ENCODE results near the gene SOAT1. TPM values are rescaled to one million over a fixed set of nuclear protein-coding genes. Genes with fewer than 3 reads are reported as not detected.
"Not testable (repeated sequence)": the region's sequence is repeated elsewhere in the genome, so short reads cannot be mapped to it uniquely, and the experiment has no call there.

The SOAT1 gene
- total RNA-seq, 1 donor from 2014 or later, result 104 TPM

DNA sequence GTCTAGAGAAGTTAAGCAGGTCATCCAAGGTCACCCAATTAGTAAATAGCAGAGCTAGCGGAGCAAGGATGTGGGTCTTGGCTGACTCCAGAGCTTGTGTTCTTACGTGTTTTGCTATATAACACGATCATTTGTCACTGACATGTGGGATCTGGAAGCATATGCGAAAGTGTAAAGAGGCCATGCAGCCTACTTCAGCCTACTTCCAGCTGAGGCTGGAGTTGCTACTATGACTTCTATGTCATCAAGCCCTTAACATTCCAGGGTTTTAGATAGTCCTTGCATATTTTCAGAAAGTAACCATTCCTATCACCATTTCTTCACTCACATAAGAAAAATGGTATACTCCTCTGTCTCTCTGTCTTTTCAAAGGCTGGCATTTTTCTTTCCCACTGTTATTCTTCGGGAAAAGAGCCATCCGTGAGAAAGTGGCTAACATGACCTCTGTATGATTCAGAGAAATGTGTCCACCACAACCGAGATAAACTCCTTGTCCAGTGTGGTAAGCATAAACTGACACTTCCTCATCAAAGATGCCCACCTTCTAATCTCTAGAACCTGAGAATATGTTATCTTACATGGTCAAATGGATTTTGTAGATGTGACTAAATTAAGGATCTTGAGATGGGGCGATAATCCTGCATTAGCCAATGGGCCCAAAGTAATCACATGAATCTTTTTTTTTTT lies 40.2 kb upstream of the SOAT1 start:
- no peaks in the 10 kb centered on the region for H3K4me1 ChIP-seq
- TF ChIP-seq, protein P1, sequence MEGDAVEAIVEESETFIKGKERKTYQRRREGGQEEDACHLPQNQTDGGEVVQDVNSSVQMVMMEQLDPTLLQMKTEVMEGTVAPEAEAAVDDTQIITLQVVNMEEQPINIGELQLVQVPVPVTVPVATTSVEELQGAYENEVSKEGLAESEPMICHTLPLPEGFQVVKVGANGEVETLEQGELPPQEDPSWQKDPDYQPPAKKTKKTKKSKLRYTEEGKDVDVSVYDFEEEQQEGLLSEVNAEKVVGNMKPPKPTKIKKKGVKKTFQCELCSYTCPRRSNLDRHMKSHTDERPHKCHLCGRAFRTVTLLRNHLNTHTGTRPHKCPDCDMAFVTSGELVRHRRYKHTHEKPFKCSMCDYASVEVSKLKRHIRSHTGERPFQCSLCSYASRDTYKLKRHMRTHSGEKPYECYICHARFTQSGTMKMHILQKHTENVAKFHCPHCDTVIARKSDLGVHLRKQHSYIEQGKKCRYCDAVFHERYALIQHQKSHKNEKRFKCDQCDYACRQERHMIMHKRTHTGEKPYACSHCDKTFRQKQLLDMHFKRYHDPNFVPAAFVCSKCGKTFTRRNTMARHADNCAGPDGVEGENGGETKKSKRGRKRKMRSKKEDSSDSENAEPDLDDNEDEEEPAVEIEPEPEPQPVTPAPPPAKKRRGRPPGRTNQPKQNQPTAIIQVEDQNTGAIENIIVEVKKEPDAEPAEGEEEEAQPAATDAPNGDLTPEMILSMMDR (IDR thresholded peaks at IDR 0.05), result no peak
- H3K36me3 ChIP-seq, result no peaks in the 10 kb centered on the region
- intact Hi-C loops (cut with DNase I), result no loop called here
- H3K27ac ChIP-seq, result no peak overlapping the region
- DNase-seq (no peak), ATAC-seq (no peak)
- H3K27me3 ChIP-seq (ENCODE audit: low read depth), result no peaks in the 10 kb centered on the region
- no peaks in the 10 kb centered on the region for H3K9me3 ChIP-seq
- H3K4me3 ChIP-seq, result no peak overlapping the region

DNA sequence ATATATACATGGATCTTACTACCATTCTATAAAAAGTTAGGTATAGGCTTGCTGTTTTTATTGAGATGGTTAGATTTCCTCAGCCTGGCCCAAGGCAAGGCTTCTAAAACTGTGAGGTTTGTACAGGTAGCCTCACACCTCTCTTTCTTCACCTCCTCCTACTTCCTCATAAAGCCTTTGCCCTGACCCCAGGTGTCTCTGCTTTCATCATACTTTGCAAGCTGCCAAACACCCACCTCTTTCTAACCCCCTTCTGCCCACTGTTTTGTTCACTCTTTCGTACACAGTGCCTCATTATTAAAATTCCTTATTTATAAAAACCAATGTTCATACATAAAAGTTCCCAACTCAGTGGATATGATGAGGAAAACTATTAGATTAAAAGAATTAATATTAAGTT lies 31.4 kb upstream of the SOAT1 start:
- Histone ChIP-seq H3K4me1 (no peaks in the 10 kb centered on the region), H3K9me3 (no peaks in the 10 kb centered on the region), H3K4me3 (no peak overlapping the region), H3K27me3 (ENCODE audit: low read depth) (no peaks in the 10 kb centered on the region), H3K36me3 (no peaks in the 10 kb centered on the region), H3K27ac (no peak overlapping the region)
- TF ChIP-seq, protein P1 (IDR thresholded peaks at IDR 0.05), result no peak
- intact Hi-C loops (cut with DNase I), result no loop called here
- DNase-seq (no peak), ATAC-seq (no peak)

DNA sequence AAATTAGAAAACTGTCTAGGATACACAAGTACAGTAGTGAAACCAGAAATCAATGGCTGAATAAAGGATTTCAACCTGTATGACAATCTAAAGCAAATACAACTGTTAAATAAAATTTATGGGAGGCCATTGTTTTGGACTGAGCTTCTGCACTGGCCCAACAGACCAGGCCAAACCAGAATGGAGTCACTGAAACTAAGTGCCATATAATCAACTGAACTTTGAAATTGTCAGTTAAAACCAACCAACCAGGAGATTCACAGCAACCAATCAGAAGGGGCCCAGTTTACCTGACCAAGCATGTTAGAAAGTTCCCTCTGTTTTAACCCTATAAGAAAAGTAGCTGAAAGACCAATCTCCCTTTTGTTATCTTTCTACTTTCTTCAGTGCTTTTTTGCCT lies 30.5 kb upstream of the SOAT1 start:
- Histone ChIP-seq H3K36me3 (no peaks in the 10 kb centered on the region), H3K4me3 (no peak overlapping the region), H3K4me1 (no peaks in the 10 kb centered on the region), H3K27me3 (ENCODE audit: low read depth) (no peaks in the 10 kb centered on the region), H3K27ac (no peak overlapping the region), H3K9me3 (no peaks in the 10 kb centered on the region)
- no peak for DNase-seq
- TF ChIP-seq, protein P1 (IDR thresholded peaks at IDR 0.05), result no peak
- no peak for ATAC-seq
- intact Hi-C loops (cut with DNase I), result no loop called here

DNA sequence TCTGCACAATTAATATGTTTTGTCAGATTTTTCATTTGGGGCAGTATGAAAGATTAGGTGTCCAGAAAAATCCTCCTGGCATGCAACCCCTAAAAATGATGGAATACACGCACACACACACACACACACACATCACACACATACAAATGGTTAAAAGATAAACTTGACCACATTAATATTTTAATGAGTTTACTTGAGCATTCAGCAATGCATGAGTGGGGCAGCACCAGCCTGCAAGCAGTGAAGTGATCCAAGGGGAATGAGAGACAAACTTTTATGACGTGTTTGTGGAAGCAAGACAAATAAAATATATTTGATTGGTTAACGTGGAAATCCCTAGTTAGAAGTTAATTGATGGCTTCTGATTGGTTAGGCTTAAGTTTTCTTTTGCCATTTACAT lies 29.1 kb upstream of the SOAT1 start:
- ATAC-seq (no peak), DNase-seq (no peak)
- no peaks in the 10 kb centered on the region for H3K27me3 ChIP-seq (ENCODE audit: low read depth)
- no peaks in the 10 kb centered on the region for H3K36me3 ChIP-seq
- no peak overlapping the region for H3K27ac ChIP-seq
- no peak overlapping the region for H3K4me3 ChIP-seq
- intact Hi-C loops (cut with DNase I), result no loop called here
- TF ChIP-seq, protein P1 (IDR thresholded peaks at IDR 0.05), result no peak
- H3K4me1 ChIP-seq, result no peaks in the 10 kb centered on the region
- H3K9me3 ChIP-seq, result no peaks in the 10 kb centered on the region

DNA sequence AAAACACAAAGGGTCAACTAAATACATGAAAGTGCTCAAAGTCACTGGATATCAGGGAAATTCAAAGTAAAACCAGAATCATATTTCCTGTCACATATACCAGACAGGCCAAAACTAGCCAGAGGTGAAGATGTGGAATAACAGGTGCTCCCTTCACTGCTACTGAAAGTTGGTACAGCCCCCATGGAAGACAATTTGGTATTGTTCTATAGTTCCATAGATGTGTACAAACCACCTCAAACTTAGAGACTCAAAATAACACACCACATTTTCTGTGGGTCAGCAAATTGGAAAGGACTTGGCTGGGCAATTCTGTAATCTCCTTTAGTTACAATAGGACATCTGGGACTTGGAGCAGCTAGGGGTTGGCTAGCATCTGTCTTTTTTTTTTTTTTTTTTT lies 24.5 kb upstream of the SOAT1 start:
- intact Hi-C loops (cut with DNase I), result no loop called here
- TF ChIP-seq, protein P1 (IDR thresholded peaks at IDR 0.05), result no peak
- Histone ChIP-seq H3K4me1 (no peaks in the 10 kb centered on the region), H3K27ac (no peak overlapping the region), H3K27me3 (ENCODE audit: low read depth) (no peaks in the 10 kb centered on the region), H3K4me3 (no peak overlapping the region), H3K9me3 (no peaks in the 10 kb centered on the region), H3K36me3 (no peaks in the 10 kb centered on the region)
- no peak for DNase-seq
- ATAC-seq, result no peak

DNA sequence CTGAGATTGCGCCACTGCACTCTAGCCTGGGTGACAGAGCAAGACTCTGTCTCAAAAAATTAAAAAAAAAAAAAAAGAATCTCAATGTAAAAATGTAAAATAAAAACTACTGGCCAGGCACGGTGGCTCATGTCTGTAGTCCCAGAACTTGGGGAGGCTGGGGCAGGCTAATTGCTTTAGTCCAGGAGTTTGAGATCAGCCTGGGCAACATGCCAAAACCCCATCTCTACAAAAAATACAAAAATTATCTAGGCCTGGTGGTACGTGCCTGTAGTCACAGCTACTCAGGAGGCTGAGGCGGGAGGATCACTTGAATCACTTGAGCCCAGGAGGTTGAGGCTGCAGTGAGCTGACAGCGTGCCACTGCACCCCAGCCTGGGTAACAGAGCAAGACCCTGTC lies 19.2 kb upstream of the SOAT1 start:
- DNase-seq; H3K9me3 ChIP-seq; H3K27me3 ChIP-seq (ENCODE audit: low read depth); ATAC-seq; H3K36me3 ChIP-seq; H3K27ac ChIP-seq; H3K4me3 ChIP-seq; H3K4me1 ChIP-seq; intact Hi-C loops (cut with DNase I): not testable (repeated sequence)

Data from lower lobe of right lung (tissue), 2 donors.